Raji (cell line): ENCODE results near the gene PLAA.

Source experiments
- POLR2A ChIP-seq: IDR thresholded peaks from 2 replicates; pipeline ENCODE4 v1.6.1; 2011; ENCODE audit warnings: low read depth, low read length, control low read depth; ENCODE audit not compliant: insufficient read depth

PLAA gene

DNA sequence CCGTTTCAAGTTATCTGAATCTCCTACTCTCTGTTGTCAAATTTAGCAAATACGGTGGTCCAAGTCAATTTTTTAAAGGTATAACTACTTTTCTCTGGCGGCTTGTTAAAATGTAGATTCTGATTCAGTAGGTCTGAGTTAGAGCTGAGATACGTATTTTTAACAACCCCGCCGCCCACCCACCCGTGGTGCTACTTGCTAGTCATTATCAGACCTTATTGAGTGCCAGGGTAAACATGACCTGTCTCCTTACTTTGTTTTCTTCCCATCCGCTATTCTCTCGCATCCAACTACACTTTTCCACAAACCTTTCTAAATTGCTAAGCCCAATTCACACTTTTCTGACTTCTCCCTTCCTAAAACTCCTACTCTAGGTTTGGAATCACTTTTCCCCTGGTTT lies 694 bp upstream of the PLAA start:
- TF ChIP-seq POLR2A: no peak

DNA sequence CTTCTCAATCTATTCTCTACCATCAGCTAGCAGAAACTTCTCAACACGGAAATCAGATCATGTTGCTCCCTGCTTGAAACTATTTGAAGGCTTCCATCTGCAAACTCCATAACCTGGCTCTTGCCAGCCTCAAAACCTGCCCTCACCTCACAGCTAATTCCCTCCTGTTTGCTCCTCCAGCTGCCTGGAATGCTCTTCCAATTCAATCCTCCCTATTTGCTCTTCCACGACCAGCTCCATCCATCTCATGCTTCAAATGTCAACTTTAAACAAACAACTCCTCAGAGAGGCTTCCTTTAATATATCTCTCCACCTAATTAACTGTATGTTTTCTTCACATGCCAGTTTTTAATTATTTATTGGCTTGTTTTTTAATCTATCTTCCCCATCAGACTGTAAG lies 1.5 kb downstream of the PLAA start:
- no peak for TF ChIP-seq POLR2A

DNA sequence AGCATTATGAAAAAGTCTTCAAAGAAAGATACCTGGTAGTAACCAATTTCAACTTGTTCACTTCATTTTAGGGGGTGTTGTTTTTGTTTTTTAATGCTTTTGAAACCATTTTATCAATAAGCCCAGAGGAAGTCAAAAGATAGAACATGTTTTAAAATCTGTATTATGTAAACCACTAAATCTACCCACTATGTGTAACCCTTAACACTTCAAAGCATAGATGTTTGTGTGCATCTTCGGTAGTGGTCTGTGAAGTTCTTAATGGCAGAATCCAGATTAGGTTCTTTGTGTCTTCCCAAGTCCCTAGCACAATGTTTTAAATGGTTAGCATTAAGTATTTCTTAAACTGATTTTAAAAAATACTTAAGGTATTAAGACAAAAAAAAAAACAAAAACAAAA lies 6.3 kb downstream of the PLAA start:
- TF ChIP-seq POLR2A: no peak

DNA sequence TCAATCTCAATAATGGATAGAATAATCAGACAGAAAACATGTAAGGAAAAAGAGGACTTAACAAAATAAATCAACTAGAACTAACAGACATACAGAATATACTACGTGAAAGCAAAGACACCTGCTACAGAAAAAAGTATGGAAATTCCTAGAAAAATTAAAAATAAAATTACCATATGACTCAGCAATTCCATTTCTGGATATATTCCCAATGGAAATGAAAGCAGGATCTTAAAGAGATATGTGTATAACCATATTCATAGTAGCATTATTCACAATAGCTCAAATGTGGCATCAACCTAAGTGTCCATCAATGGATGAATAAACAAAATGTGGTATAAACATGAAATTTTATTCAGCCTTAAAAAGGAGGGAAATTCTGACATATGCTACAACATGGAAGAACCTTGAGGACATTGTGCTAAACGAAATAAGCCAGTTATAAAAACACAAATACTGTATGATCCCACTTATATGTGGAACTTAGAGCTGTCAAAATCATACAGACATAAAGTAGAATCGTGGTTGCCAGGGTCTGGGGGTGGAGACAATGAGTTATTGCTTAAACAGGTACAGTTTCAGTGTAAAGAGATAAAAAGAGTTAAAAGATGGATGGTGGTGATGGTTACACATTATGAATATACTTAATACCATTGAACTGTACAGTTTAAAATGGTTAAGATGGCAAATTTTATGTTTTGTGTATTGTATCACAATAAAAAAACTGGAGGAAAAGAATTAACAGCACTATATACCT lies 6.9 kb downstream of the PLAA start:
- no peak for TF ChIP-seq POLR2A

DNA sequence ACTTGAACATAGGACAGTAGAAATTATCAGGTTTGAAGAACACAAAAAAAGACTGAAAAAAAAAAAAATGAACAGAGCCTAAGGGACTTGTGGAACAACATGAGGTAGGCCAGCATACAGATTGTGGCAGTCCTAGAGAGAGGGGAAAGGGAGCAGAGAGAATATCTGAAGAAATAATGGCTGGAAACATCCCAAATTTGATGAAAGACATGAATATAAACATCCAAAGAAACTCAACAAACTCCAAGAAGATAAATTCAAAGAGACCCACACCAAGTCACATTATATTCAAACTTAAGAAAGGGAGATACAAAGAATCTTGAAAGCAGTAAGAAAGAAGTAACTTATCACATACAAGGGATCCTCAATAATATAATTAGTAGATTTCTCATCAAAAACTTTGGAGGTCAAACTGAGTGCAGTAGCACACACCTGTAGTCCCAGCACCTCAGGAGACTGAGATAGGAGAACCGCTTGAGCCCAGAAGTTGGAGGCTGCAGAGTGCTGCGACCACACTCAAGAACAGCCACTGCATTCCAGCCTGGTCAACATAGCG lies 9.1 kb downstream of the PLAA start:
- no peak for TF ChIP-seq POLR2A

DNA sequence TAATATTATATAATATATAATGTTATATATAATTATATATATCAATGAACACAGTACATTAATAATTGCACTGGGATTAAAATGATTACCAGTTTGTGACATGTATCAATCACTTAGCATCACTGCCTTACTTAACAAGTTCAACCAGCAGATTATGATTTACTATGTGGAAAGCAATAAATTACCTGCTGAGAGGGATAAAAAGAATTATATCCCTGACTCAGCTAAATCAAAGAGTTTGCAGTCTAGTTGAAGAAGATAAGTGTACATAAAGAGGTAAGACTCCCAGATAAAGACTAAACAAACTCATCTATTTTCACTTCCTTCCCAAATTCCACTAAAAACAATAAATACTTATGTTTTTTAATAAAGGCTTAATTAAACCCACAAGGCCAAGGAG lies 11.2 kb downstream of the PLAA start:
- no peak for TF ChIP-seq POLR2A

DNA sequence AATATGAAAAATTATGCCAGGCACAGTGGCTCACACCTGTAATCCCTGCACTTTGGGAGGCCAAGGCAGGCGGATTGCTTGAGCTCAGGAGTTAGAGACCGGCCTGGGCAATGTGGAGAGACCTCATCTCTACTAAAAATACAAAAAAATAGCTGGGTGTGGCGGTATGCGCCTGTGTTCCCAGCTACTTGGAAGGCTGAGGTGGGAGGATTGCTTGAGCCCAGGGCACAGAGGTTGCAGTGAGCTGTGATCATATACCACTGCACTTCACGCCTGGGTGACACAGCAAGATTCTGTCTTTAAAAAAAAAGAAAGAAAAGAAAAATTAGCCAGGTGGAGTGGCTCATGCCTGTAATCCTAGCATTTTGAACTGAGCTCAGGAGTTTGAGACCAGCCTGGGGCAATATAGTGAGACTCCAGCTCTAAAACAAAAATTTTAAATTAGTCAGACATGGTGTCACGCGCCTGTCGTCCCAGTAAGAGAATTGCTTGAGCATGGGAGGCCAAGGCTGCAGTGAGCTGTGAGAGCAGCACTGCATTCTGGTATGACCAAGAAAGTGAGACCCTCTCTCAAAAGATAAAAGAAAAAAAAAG lies 18.0 kb downstream of the PLAA start:
- TF ChIP-seq POLR2A: no peak

DNA sequence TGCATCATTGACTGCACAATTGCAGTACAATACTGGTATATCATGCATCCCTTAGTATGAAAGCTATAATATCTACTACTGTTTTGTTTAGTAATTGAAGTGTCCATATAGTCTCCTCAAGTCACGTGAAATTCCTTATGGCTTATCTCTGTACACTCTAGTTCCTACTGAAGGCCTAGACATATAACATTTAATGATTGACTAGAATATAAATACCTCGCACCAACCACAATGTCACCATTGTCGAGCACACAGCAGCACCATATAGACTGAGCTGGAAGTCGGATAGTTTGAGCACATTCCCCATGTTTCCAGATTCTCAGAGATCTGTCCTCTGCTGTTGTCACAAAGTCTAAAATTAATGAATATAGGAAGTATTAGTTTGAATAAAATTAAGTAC lies 21.4 kb downstream of the PLAA start:
- no peak for TF ChIP-seq POLR2A

DNA sequence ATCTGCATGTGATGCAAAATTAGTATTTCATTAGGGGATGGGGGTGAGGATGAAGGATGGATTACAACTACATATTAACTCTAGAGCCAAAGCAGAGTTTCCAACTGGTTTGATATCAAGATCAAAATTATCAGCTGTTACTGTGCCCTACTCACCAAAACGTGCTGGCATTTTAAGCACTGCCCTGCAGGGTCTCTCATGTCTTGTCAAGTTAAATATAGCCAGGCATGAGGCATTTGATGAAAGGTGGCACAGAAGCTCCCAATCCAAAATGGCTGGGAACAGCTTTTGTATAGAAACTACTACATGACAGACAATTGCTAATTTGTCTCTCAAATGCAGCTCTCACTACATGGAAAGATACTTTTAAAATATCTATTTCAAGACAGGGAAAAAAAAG lies 27.3 kb downstream of the PLAA start:
- TF ChIP-seq POLR2A: no peak

DNA sequence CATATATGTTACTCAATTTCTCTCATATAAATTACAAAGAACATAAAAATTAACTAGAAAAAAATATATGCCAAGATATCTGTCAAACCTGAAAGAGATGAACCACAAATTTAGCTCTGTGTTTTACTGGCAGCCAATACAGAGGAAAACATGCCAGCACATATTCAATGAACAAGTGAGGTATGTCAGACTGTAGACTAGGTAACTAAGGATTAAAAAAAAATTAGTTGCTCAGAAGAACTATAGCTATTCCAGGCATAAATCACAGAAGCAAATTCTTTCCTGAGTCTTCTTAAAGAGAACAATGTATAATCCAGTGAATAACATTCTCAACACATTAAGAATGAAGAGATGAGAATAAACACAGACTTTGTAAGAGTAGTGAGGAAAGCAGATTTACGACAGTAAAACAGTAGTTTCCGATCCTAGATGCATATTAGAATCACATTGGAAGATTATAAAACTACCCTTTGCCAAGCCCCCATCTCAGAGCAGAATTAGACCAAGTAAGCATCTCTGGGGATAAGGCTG lies 33.8 kb downstream of the PLAA start:
- no peak for TF ChIP-seq POLR2A

DNA sequence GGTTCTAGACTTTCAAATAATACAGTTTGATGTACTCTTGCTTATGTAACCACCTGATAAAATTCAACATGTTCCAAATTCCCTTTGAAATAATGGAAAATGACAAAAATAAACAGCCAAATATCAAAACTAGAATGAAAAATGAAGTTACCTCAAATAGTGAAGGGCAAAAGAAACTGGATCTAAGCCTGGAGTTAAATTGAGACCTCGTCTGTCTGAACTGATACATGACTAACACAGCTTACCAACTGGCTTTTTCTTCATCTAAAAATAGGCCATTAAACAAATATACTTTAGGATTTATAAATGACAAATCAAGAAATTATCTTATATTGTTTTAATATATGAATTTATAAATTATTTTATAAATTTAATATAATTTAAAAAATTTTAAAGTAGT lies 42.4 kb downstream of the PLAA start:
- no peak for TF ChIP-seq POLR2A

DNA sequence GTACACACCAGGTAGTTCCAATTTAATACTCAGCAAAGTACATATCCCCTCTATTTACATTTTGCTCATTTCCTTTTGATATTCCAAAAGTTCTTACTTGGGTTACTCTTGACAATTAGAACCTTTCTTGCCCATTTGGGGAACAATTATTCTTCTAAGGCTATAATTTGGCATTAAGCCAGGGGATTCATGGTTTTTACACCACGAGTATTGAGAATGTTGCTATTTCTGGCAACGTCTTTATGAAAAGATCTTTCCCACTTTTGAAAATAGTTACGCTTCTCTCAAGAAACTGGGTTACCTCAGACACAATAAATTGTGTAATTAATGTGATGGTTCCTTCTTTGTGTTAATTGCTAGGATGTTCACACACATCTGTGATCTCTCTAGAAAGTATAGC lies 43.0 kb downstream of the PLAA start:
- no peak for TF ChIP-seq POLR2A

DNA sequence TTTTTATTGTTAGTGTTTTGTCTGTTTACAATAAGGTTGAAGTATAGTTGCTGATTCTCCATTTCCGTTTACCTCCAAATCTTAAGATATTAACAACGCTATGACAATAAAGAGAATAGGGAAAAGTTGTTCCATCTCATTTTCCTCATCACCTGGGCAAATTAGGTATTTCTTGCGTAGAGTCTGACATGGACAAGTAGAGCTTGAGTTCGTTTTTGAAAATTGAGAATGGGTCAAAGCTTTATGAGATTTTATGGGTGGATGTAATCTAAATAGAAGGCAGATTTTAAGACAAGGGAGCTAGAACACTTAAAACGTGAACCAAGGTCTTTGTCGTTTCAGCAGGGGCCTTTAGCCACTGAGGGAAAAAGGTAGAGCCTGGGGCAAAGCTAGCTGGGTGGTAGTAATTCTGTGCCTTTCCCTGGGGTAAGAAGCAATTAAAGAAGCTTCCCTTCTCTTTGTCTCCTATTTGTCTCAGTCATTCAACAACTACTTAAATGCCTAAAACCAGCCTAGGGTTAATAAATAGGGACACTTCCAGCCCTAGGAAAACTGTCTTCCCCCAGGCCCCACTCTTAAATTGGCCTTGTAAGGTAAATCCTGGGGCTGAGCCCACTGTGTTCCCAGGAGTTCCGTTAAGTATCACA lies 53.9 kb downstream of the PLAA start:
- TF ChIP-seq POLR2A: no peak

DNA sequence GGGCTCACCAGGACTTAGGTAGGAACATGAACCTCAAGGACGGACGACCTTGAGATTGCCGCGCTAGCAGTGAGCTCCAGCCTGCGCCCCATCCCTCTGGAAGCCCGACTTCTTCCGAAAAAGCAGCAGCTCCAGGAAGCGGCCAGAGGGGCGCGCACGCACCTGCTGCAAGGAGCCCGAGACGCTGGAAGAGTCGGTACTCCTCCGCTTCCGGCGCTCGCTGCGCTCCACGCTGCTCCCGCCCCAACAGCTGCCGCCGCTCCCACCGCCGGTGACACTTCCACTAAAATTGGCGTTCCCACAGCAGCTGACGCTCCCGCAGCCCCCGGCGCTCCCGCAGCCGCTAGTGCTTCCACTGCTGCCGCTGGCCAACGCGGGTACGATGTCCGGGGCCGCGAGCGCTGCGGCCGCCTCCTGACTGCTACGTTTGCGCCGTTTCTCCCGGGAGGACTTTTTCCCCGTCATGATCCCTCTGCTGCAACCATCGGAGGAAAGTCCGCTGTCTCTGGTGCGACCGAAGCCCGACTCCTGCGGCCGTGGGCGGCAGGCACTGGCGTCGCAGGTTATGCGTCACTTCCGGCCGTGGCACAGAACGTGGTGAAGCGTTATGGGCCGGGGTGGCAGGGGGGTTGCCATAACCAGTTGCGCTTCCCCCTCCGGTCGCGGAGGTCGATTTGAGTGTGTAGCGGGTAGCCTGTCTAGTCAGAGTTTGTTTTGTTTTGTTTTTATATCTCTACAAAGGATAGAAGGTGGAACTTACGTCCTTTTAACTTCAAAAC lies 54.6 kb downstream of the PLAA start, which contains the start of gene CAAP1:
TSS of gene CAAP1 (minus strand) at position 552 of the 779 bp plus-strand sequence. CDS start at position 465, 87 bp downstream.
- peak; percentile 98 for TF ChIP-seq POLR2A

DNA sequence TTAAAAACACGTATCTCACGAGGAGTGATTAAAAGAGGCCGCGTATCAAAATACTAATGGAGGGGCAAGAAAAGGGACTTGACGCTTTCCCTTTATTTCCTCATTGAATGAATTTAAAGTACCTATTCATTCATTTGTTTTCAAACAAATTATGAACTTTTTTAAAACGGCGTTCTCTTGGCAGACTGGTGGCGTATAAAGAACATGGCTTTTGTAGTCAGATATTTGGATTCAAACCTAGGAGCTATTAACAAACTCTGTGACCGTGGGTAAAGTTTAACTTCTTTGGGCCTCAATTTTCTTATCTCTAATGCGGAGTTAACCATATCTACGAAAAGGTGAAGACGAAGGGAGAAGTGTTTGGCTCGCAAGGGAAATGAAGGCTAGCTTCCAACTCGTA lies 55.3 kb downstream of the PLAA start:
- no peak for TF ChIP-seq POLR2A
